Measurements from ENCODE around the gene PIGV.

Gene PIGV

DNA sequence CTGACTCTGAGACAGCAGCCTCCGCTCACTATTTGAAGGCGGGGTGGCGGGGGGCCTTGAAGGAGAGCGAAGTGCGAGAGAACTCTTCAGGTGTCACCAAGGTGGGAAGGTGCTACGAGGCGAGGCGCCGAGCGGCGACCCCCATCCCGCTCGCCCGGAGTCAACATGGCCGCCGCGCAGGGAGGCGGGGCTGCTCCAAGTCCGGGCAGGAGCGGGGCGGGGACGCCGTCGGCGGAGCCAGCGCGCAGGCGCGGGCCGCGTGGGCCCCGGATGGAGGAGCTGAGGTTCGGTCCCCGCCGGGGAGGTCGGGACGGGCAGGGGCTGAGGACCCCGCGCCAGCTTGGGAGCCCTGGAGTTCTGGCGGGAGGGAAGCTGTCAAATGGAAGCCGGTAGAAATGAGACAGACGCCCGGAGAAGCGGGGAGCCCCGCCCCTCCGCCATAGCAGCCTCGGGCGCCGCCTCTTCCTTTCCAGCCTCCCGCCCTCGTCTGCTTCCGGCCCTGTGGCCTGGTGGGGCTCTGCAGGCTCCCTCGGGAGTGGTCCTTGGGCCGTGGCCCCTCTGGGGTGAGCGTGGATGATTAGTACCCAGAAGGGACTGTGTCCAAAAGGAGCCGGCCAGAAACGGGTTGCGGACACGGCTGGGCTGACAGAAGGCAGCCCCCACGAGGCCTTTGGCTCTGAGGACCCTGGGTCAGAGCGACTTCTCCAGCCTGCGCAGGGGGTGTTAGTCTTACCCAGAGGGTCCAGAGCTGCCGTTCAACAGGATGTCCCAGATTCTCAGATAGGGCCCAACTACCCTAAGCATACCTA is at the start of gene PIGV:
Gene PIGV (plus strand): TSS at position 245 of the 809 bp plus-strand sequence. CDS start 2,866 bp downstream, outside the sequence.
- DNase-seq: peak; percentile 85

GRCh38 chr1:26739329-26739914 is 48.3 kb upstream of the PIGV start:
- DNase-seq: no peak

GRCh38 chr1:26740023-26740634 is 47.6 kb upstream of the PIGV start:
- DNase-seq: no peak

DNA sequence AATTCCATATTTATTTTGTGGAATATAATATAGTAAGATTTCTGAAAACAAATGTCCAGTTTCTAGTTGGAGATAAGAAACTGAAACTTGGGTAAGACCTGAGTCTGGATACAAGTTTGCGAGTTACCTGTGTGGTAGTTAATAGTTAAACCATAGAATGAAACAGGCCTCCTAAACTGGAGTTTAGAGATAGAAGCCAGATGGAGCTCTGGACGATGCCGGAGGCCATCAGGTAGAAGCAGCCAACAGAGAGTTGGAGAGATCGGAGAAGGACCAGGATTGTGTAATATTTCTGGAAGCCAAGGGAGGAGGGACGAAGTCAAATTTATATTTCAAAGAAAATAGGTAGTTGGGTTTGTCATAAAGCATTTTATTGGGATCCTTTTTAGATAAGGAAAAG is 46.8 kb upstream of the PIGV start:
- no peak for DNase-seq

GRCh38 chr1:26743426-26744059 is 44.2 kb upstream of the PIGV start:
- DNase-seq: no peak

- peak; percentile 93 for DNase-seq
Measured at GRCh38 chr1:26744075-26744959, 43.4 kb upstream of the PIGV start.

DNA sequence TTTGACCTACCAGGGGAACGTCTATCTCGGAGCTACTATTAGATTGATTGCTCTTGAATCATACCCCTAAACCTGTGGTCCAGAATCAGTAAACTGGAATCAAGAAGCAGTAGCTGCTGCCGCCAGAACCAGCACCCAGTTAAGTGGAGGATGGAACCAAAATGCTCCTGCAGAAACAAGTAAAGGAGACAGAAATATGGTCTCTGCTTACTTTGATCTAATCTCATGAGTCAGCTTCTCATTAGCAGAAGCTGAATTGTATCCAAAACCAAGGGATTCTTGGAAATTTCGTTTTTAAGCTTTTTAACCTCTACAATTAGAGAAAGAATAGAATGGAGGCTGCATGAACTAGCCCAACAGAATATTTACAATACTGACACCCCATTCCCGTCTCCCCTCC is 42.6 kb upstream of the PIGV start:
- peak; percentile 47 for DNase-seq

- no peak for DNase-seq
Measured at GRCh38 chr1:26747048-26747447, 40.7 kb upstream of the PIGV start.

DNA sequence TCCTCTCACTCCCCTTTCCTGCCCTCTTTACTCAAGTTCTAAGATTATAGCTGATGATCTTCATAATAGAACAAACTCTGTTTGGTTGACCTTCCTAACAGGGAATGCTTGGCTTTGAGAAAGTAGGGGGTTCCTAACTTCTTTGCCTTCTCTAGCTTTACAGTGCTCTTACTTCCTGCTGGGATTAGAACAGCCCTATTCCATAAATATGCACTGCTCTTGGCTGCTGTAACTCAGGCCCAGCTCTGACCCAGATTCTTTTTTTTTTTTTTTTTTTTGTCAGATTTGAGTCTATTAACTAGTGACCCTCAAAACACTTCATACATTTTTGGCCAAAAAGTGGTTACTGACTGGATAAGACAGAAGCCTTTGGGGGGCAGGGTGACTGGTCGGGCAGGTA is 39.4 kb upstream of the PIGV start:
- no peak for DNase-seq

- DNase-seq: no peak
Measured at GRCh38 chr1:26749458-26749857, 38.3 kb upstream of the PIGV start.

DNA sequence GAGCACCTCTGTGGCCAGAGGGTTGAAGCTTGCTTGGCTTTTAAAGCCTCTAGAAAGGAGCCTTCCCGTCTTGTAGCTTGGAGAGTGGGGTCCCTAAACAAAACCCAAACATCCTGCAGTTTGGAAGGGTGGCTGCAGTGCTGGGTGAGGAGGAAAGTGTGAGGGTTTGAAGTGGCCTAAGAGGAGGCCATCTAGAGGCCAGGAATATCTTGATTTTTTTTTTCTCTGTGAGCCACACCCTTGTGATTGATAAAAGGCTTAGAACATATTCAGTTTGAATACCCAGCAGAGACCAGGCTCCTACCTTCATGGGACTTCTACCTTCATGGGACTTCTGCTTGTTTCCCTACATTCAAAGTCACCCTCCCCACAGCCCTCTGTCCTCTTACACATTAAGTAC is 37.3 kb upstream of the PIGV start:
- no peak for DNase-seq

DNA sequence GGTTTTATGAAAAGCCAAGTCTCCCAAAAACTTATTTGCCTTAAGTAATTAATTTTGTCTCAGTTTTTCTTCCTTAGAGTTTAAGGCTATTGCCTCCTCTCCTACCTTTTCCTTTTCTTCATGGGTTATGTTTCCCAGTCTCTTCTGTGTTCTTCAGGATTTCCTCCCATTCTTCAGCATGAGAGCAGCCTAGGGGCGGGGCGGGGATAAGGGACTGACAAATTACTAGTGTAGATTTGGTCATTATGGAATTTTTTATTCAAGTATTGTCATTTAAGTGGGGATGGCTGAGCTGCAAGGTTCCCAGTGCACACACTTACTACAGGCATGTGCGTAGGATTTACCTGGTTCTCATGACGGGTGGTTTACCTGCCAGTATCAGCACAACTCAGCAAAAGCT is 35.2 kb upstream of the PIGV start:
- no peak for DNase-seq

DNA sequence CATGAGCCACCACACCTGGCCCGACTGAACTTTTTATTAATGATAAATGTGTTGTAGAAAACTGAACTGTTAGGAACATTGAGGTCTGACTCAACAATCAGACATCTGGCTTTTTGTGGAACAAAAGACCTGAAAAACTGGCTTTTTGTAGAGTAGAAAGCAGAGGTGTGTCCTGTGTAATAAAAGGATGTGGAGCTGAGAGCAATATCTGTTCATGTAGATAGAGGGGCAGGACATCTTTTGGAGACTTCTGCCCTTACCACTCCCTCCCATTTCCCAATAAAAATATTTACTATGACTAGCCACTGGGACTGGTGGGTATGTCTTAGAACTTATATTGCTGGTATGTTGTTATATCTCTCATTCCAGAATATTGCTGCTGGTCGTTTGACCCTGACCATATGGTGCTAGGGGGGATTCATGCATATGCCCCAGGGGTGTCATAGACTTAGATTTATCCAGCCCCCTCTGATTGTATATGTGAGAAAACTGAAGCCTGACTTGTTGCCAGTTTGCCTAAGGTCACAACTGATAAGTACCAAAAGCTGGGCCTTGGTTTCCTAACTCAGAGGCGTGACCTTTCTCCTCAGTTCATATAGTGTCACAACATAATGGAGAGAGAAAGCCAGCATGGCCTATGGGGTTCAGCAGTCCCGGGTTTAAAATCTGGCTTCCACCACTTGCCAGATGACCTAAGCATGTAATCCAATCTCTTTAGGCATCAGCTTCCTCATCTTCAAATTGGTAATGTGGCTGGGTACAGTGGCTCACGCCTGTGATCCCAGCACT is 33.5 kb upstream of the PIGV start:
- no peak for DNase-seq

DNA sequence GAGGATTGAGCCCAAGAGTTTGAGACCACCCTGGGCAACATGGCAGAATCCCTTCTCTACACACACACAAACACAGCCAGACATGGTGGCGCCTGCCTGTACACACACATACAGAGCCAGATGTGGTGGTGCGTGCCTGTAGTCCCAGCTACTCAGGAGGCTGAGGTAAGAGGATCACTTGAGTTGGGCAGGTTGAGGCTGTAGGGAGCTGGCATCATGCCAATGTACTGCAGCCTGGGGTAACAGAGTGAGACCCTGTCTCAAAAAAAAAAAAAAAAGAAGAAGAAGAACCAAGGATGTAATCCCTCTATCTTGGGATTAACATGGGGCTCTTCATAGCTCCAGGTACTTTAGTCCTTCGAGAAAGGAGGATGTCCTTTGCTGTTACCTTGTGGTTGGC is 29.4 kb upstream of the PIGV start:
- DNase-seq: no peak

DNA sequence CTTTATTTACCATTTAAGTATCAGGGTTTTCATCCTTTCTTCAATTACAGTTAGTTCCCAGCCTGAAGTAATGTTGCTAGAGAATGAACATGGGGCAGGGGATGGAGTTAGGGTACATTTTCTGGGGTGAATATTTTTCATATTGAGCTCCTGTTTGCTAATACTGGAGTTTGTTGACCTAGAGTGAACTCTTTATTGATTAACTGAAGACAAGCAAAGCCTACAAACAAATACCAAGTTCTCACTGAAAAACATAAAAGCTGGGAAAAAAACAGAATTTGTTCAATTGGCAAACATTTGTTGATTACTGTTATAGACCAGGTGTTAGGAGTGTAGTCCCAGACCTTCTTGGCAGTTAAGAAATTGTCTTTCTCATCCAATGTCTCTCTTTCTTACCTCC is 28.2 kb upstream of the PIGV start:
- DNase-seq: no peak

- DNase-seq: no peak
Measured at GRCh38 chr1:26761217-26761616, 26.5 kb upstream of the PIGV start.

GRCh38 chr1:26767714-26768113 is 20.0 kb upstream of the PIGV start:
- DNase-seq: no peak

- DNase-seq: peak; percentile 89
Measured at GRCh38 chr1:26768755-26769154, 19.0 kb upstream of the PIGV start.

DNA sequence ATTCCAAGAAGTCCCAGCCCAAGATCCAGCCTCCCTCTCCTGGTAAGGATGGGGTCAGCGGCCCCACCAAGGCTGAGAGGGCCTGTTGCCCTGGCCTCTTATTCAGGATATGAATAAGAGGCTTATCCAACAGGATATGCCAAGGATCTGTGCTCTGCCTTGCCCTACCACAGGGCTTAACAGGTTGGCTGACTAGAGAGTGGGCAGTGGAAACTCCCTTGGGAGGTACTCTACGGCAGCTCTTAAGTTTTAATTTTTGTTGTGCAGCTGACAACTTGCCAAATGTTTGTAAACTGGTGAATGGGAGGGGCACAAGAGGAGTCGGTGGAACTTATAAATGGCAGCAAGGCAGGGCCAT is 16.5 kb upstream of the PIGV start:
- no peak for DNase-seq

- DNase-seq: peak; percentile 98
Measured at GRCh38 chr1:26771643-26772321, 16.0 kb upstream of the PIGV start.

DNA sequence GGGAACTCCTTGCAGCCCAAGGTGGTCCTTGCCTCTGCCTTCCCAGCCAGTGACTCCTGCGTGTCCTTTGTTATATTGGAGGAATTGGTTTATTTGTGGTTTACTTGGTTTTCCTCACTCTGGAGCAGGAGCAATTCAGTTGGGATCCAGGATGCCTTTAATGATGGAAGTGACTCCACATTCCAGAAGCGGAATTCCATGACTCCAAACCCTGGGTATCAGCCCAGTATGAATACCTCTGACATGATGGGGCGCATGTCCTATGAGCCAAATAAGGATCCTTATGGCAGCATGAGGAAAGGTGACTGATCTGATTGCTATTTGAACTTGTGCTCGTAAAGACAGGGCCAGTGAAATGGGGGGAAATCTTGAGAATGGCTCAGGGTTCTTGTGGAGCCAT is 15.1 kb upstream of the PIGV start:
- peak; percentile 100 for DNase-seq
